Central memory CD4-positive, alpha-beta T cell (primary cell): Measurements from ENCODE around the gene CLDN34.

ENCODE experiments used
- DNase-seq: peaks from one replicate; pipeline ENCODE4 v3.0.0; 2022
- total RNA-seq, 3 experiments: gene quantifications; one replicate each; lab custom pipeline; 2026; lab: John Stamatoyannopoulos, UW

CLDN34 gene
- total RNA-seq = 0 reads per million in 3 experiments

GRCh38 chrX:9966775-9967408 lies at the start of gene CLDN34:
Gene CLDN34, plus strand, starts transcription at chrX:9967358. Its CDS starts 0 bp downstream, at chrX:9967358.
- no peak for DNase-seq

GRCh38 chrX:9917861-9918260 lies 49.3 kb upstream of the CLDN34 start:
- DNase-seq = no peak

GRCh38 chrX:9919632-9920172 lies 47.5 kb upstream of the CLDN34 start:
- DNase-seq = no peak

- no peak for DNase-seq
Measured at GRCh38 chrX:9921407-9921806, 45.8 kb upstream of the CLDN34 start.

DNA sequence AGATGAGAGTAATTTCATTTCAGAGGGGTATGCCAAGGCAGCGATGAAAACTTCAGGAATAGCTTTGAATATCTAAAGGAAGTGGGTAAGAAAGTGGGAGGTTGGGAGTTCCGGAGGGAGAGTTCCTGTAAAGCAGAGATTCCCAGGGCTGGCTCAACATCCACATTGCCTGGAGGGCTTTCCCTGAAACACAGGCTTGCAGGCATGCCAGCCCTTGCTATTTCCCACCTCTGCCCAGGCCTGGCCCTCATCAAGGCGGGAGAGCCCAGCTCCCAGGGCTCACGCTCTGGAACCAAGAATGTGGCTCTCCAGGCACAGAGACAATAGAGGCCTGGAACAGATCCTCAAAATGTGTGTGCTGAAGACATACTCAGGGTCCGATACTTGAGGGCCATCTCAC lies 43.8 kb upstream of the CLDN34 start:
- DNase-seq = no peak

DNA sequence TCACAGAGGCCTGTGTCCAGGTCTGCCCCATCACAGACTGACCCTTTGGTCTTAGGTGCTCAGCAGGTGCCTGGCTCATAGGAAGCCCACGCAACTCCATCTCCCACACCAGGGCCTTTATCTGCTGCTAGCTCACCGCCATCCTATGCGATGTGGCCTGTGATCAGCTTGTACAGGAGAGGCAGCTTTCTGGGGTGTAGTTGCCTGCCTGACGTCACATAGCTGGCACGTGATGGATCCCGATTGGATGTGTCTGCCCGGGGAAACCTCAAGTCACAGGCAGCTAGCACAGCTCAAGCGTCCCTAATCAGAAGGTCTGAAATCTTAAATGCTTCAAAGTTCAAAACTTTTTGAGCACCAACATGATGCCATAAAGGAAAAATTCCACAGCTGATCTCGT lies 41.2 kb upstream of the CLDN34 start:
- DNase-seq = no peak

DNA sequence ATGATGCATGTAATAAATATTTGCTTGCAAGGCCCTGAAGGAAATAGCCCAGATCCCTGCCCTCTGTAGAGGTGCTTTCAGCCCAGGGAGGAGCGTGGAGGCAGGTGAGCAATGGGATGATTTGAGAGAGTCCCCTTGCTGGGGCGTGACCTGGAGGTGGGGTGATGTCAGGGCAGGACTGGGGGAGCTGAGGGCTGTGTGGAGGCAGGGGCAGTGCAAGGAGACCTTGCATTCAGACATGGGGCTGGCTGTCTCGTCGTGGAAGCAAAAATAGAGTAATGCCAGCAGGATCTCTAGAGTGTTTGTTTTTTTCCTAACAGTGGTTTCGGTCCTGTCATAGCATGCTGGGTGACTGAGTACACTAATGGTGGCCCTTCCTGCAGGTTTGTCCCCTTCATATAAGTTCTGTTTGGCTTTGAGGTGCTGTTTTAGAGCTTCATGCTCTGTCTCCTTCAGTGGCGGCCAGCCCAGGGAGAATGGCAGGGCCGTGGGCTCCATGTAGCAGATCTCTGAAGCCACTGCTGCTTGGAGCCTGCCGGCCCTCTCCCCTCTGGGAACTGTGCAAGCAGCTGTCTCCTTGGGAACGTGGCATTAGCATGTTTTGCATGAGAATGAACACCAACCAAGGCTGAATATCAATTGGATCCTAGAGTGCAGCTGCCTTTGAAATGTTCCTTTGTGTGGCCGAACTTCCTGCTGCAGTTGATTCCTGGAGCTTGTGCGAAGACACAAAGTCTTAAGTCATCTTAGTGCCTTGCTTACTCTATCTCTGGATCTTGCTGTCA lies 39.3 kb upstream of the CLDN34 start:
- DNase-seq = no peak

- no peak for DNase-seq
Measured at GRCh38 chrX:9935436-9935835, 31.7 kb upstream of the CLDN34 start.

DNA sequence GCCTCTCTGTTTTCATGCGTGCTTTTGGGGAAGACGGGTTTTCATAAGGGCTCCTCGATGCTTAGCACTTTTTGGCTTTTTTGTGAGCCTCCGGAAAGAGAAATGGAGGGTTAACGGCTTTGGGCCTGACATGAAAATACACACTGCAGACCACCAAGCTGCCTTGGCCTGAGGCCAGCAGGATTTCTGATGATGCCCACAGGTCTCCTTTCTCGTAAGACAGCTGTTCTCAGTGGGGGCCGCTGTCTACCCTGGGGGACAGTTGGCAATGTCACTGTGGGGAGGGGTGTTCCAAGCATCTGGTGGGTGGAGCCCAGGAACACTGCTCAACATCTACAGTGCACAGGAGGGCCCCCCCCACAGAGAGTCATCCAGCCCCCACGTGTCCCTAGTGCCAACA lies 29.4 kb upstream of the CLDN34 start:
- DNase-seq = no peak

DNA sequence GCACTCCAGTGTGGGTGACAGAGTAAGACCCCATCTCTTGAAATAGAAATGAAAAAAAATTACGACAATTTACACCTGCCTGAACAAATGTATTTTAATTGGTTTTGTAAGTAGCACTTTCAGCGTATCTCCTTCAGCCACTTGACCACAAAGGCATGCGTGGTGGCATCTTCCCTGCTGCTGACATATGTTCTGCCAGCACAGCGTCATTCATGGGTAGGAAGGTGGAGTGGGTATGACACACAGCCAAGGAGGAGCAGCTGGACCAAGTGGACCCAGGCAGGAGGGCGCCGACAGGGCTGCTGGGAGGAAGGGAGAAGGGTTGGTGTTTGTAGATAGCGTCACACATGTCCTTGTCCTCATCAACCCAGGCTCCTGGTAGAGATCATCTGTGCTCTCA lies 28.6 kb upstream of the CLDN34 start:
- DNase-seq = no peak

GRCh38 chrX:9940421-9940820 lies 26.7 kb upstream of the CLDN34 start:
- no peak for DNase-seq

DNA sequence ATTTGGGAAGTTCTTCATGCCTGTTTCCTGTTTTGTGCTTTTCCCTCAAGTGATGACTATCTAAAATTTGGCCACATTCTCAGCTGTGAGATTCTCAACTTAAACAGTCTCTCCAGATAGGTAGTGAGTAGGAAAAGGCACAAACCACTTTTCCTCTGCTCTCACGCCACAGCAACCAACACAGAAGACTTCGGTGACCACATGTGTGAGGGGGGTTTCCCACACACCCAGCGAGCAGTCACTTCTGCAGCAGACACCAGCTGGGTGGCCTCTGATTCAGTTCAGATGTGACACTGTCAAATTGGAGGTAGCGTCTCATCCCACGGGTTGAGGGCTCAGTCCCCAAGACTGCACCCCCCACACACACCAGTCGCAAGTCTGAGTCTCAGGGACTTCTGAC lies 25.1 kb upstream of the CLDN34 start:
- DNase-seq = peak; percentile 31

DNA sequence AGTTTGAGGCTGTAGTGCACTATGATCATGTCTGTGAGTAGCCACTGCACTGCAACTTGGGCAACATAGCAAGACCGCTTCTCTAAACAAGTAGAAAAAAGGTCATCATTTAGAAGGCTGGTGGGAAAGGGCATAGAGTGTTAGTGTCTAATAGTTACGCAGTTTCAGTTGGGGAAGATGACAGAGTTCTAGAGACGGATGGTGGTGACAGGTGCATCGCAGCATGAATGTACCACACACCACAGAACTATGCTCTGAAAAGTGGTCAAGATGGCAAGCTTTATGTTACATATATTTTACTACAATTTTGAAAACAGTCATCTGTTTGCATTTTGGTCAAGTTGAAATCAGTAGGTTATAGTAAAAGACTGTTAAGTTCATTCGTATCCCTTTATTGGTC lies 23.7 kb upstream of the CLDN34 start:
- no peak for DNase-seq

GRCh38 chrX:9947131-9947794 lies 19.9 kb upstream of the CLDN34 start:
- DNase-seq = no peak

DNA sequence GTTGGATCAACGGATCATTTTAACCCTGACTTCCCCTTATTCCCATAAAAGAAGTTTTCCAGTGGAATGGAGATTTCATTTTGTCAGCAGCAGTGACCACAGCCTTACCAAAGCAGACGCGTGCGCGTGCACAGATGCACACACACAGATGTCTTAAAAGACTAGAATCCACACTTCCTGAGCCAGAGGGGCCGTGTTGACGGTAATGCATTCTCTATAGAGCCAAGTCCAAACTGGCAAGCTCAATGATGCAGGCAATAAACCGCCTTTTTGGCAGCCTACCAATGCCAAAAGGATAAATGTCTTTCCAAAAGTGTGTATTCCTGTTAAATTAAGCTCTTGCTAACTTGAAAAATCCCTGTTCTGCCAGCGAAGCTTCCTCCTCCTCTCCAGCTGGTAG lies 18.8 kb upstream of the CLDN34 start:
- DNase-seq = no peak

DNA sequence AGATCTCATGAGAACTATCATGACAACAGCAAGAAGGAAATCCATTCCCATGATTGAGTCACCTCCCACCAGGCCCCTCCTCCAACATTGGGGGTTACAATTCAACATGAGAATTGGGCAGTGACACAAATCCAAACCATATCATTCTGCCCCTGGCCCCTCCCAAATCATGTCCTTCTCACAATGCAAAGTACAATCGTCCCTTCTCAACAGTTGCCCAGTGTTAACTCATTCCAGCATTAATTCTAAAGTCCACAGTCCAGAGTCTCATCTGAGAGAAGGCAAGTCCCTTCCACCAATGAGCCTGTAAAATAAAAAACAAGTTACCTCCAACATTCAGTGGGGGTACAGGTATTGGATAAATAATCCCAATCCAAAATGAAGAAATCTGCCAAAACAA lies 14.9 kb upstream of the CLDN34 start:
- no peak for DNase-seq

- no peak for DNase-seq
Measured at GRCh38 chrX:9953396-9953795, 13.8 kb upstream of the CLDN34 start.

DNA sequence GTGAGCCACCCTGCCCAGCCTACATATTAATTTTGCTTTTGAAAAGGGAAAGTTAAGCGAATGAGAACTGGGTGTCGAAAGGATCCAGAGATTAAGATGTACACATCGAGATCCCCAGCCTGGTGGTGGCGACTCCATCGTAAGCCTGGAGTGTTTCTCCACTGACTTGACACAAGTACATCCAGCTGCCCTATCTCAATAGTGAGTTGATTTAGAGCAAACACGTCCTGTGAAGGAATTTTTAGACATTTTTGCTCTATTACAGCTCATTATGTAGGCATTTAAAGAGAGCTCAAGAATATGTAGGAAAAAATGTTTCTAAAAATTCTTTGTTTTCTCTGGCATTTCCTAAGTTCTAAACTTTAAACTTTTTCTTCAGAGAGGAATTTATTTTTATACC lies 11.7 kb upstream of the CLDN34 start:
- DNase-seq = no peak

DNA sequence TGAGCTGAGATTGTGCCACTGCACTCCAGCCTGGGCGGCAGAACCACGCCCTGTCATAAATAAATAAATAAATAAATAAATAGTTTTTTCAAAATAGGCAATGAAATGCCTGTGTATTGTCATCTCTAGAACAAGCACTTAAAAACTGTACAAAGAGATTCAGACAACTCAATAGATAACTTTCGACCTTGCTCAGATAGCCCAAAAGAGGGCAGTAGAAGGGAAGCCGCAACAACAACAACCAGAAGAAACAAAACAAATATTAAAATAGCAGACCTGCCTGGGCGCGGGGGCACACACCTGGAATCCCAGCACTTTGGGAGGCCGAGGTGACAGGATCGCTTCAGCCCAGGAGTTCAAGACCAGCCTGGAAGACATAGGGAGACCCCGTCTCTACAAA lies 9.4 kb upstream of the CLDN34 start:
- DNase-seq = no peak

GRCh38 chrX:9958183-9958582 lies 9.0 kb upstream of the CLDN34 start:
- no peak for DNase-seq

DNA sequence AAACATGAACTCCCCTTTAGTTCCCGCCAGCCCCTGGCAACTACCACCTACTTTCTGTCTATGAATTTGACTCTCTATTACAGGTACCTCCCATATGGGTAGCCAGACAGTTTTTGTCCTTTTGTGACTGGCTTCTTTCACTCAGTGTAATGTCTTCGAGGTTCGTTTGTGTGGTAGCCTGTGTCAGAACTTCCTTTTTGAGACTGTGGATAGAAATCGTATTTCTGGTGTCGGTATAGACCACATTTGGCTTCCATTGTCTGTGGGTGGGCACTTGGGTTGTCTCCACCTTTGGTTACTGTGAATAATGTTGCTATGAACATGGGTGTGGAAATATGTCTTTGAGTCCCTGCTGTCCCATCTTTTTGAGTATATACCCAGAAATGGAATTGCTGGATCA lies 5.4 kb upstream of the CLDN34 start:
- DNase-seq = no peak

GRCh38 chrX:9977635-9978034 lies 10.5 kb downstream of the CLDN34 start:
- no peak for DNase-seq

- DNase-seq = no peak
Measured at GRCh38 chrX:9980401-9980800, 13.2 kb downstream of the CLDN34 start.

- no peak for DNase-seq
Measured at GRCh38 chrX:9980927-9981326, 13.8 kb downstream of the CLDN34 start.
